HG02973 (cell line): ENCODE data around the gene TMED10.
A peak's percentile ranks its signal among the peaks of the same experiment; 100 is the strongest.
"Not testable (repeated sequence)": the region's sequence is repeated elsewhere in the genome, so short reads cannot be mapped to it uniquely, and the experiment has no call there.

Experiments used
- ATAC-seq: cut with Tn5 transposase; IDR thresholded peaks from one replicate; pipeline ENCODE4 v1.9.1; 2021; ENCODE audit warnings: moderate library complexity; ENCODE audit not compliant: unreplicated experiment

TMED10 gene

DNA sequence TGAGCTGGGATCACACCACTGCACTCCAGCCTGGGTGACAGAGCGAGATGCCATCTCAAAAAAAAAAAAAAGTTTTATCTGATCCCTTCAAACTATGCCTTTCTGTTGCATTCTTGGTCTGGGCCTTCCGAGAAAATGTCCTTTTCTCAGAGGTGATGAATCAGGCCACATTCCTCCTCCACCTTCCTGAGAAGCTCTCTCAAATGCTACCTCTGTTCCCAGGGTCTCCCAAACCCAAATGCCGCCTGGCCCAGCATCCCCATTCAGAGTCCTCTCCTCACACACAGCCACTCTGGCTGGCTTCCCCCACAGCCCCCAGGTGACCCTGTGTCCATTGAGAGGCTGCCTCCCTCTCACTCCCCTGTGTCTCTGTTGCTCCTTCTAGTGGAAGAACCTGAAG lies 19.7 kb upstream of the TMED10 start:
- no peak for ATAC-seq

DNA sequence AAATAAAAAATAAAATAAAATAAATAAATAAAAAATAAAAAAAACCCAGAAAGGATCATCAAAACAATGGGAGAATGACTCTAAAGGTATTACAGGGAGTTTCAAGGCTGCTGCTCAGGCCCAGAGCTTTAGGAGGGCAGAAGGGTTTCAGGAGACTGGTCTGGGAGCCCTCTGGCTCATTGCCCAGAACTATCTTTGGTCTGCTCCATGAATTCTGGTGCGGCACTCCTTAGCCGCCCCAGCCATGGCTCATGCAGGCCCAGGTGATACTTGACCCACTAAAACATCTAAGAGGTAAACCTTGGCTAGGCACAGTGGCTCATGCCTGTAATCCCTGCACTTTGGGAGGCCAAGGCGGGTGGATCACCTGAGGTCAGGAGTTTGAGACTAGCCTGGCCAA lies 14.7 kb upstream of the TMED10 start:
- ATAC-seq, result no peak

DNA sequence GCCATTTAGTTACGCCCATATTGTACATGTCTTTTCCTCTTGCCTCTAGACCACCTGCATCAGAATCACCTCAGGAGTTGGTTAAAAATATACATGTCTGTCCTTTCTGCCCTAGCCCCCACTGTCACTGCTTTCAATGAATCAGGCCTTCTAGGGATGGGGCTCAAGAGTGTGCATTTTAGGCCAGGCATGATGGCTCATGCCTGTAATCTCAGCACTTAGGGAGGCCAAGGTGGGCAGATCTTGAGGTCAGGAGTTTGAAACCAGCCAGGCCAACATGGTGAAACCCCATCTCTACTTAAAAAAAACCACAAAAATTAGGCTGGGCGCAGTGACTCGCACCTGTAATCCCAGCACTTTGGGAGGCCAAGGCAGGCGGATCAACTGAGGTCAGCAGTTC lies 13.6 kb upstream of the TMED10 start:
- no peak for ATAC-seq

DNA sequence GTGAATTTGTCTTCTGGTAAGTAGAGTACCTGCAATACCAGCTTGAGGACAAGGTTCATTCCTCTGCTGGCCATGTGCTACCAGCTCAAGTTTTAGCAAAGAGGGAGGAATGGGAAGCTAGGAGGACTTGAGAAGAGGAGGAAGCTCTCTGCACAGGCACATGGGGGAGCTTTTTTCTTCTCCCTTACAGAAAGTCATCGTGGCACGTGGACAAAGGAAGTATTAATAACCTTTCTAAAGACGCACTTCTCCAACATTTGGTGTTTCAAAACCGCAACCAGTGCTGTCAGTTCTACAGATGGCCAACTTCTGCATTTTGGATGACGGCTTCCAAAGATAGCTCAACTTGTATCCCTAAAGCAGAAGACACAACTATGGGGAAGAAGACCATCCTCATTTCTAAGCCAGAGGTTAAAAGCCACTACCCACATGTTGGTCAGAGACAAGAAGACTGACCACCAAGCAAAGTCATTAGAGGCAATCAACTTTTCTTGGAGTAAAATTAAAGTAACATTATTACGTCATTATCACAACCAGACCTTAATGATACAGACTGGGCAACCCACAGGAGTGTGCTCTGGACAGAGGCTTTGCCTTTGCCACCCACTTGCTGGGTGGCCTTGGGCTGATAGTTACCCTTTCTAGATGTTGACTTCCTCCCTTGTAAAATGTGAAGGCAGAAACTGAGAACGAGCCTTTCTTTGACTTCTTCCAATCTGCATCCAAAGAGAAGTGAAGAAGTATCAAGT lies 12.3 kb upstream of the TMED10 start:
- ATAC-seq, result no peak

DNA sequence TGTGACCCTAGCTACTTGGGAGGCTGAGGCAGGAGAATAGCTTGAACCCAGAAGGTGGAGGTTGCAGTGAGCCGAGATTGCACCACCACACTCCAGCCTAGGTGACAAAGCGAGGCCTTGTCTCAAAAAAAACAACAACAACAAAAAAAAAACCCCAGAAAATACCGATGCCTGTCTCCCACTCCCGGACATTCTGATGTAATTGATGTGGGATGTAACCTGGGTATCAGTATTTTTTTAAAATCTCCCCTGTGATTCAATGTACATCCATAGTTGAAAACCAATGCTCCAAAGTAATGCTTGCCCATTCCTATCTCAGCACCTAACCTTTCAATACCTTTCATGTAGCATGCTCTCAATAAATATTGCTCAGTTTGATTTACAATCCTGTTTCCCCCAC lies 11.7 kb upstream of the TMED10 start:
- ATAC-seq, result no peak

DNA sequence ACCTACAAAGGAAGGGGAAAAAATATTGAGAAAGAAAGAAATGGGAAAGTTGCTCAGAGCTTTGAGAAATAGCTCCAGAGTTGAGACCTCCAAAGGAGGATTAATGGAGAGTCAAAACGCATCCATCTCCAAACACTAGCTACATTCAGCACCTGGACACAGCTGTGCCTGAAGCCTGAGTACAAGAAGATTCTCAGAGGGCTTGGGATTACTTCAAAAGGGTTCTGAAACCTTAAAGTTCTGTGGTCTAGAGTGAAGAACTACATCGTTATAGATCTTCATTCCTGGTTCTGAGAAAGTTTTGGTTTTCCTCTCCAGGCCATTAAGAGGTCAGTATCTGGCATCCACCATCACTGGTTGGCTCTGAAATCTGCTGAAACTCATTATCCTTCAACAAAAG lies 10.5 kb upstream of the TMED10 start:
- no peak for ATAC-seq

DNA sequence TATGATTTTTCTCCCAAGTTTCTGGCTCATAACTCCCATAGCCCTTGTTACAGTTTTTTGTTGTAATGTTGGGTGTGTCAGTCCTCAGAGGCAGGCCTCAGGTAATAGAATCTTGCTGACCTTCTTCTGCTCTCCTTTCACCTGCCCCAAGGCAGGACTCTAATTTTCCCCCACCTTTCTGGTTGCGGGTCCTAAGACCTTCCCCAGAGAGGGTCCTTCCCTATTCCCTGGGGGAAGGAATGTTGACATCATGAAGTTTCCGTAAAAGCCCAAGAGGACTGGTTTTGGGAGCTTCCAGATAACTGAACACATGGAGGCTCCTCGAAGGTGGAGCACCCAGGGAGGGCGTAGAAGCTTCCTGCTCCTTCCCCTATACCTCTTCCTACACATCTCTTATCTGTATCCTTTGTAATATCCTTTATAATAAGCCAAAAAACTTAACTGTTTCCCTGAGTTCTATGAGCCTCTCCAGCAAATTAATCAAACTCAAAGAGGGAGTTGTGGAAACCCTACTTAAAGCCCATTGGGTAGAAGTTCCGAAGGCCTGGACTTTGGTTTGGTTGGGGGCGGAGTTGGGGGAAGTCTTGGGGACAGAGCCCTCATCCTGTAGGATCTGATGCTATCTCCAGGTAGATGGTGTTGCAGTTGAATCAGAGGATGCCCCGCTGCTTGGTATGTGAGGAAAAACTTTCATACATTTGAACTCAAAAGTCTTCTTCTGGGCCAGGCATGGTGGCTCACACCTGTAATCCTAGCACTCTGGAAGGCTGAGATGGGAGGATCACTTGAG lies 9.0 kb upstream of the TMED10 start:
- no peak for ATAC-seq

DNA sequence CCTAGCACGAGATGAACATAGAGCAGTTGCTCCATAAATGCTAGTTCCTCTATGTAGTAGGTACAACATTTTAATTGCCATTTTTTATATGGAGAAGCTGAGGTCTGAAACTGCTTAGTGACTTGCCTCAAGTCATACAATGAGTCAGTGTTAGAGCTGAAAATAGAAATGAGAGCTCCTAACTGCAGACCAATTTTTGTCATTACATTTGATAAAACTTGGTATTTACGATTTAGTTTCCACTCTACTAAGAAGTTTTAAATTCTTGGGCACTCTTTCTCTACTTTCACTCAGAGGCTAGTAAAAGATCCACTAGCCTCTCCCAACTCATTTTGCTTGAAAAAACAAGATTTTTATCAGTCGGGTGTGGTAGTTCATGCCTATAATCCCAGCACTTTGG lies 8.1 kb upstream of the TMED10 start:
- no peak for ATAC-seq

DNA sequence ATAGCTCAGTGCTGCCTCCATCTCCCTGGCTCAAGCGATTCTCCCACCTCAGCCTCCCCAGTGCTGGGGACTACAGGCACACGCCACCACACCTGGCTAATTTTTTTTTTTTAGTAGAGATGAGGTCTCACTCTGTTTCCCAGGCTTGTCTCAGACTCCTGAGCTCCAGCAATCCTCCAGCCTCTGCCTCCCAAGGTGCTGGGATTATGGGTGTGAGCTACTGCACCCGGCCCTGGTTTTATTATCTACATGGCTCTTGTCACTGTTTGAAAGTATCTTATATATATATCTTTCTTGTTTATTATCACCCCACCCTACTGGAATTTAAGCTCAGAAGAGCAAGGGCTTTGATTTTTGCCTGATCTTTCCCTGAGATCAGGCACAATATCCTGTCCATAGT lies 7.6 kb upstream of the TMED10 start:
- no peak for ATAC-seq

DNA sequence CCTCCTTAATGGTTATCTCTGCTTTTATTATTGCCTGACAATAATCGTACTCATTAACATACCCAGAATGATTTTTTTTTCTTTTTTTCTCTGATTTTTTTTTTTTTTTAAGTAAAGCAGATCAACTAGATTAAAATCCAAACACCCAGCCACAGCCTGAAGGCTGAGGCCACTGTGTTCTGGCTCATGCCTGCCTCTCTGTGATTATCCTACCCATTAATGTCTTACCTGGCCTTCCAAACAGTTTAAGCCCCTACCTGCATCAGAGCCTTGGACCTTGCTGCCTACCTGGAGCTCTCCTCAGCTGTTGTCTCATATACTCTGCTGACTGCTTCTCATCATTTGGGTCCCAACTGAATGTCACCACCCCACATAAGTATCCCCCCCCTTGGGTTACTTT lies 6.8 kb upstream of the TMED10 start:
- ATAC-seq, result no peak

DNA sequence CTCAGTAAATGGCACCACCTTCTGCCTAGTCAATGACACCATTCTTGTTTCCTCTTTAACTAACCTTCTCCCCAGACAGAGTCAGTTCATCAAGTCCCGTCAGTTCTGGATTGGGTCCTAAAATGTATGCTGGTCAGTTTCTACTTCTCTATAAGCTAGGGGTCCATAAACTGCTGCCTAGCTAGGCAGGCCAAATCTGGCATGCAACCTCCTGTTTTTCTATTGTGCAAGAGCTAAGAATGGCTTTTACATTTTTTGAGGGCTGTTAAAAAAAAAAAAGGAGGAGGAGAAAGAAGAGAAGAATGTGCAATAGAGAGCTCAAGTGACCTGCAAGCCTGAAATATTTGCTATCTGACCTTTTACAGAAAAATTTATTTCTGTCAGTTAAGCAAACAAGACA lies 6.4 kb upstream of the TMED10 start:
- no peak for ATAC-seq

DNA sequence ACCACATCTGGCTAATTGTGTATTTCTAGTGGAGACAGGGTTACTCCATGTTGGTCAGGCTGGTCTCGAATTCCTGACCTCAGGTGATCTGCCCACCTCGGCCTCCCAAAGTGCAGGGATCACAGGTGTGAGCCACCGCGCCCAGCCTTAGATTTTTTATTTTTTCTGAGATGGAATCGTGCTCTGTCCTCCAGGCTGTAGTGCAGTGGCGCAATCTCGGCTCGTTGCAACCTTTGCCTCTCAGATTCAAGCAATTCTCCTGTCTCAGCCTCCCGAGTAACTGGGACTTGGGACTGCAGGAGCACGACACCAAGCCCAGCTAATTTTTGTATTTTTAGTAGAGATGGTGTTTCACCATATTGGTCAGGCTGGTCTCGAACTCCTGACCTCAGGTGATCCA lies 5.8 kb upstream of the TMED10 start:
- ATAC-seq, result not testable (repeated sequence)

DNA sequence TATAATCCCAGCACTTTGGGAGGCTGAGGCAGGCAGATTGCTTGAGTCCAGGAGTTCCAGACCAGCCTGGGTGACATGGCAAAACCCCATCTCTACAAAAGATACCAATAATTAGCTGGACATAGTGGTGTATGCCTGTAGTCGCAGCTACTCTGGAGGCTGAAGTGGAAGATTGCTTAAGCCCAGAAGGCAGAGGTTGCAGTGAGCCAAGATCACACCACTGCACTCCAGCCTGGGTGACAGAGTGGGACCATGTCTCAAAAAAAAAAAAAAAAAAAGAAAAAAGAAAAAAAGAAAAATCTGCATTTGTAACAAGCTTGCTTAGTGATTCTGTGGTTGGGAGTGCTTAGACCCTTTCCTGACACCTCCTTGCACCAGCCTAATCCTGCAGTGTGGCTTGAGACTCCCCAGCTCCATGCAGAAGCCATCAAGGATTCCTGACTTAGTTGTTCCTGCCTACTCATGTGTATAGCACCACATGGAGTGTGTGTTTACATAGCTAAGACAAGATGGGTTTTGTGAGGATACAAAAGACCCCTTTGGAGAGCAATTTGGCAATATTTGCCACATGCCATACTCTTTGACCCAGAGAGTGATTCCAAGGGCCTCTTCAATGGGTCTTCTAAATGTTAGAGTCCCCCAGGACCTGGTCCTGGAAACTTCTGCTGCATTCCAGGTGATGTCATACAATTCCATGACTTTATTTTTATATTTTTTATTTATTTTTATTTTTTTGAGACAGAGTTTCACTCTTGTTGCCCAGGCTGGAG lies 5.1 kb upstream of the TMED10 start:
- ATAC-seq, result no peak

DNA sequence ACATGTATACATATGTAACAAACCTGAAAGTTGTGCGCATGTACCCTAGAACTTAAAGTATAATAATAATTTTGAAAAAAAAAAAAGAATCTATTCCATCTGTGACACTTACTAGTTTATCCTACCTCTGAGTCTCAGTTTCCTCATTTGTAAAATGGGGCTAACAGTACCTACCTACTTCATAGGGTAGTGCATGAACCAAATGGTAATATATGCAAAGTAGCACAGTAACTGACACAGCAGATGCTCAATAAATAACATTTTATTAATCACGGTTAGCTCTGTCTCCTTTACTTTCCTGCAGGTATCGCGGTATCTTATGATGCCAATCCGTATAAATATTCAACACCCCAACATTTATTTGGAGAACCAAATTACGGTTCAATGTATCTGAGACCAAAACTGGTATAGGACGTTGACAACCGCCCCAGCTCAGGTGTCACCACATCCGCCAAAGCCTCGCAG lies 703 bp downstream of the TMED10 start:
- peak; percentile 27 for ATAC-seq

DNA sequence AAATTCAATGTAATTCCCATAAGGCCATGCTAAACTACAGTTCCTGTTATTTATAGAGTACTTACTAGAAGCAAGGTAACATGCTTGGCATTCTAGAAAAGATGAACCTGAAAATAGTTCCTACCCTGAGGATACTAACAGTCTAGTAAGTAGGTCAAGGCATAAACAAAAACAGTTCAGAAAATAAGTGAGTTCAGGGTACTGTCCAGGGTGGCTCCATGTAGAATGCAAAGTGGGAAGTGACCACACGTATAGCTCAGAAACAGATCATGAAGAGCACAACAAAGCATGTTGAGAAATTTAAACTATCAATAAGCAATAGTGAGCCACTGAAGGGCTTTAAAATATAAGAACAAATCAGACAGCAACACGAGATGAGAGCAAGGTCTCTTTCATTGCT lies 2.3 kb downstream of the TMED10 start:
- no peak for ATAC-seq

DNA sequence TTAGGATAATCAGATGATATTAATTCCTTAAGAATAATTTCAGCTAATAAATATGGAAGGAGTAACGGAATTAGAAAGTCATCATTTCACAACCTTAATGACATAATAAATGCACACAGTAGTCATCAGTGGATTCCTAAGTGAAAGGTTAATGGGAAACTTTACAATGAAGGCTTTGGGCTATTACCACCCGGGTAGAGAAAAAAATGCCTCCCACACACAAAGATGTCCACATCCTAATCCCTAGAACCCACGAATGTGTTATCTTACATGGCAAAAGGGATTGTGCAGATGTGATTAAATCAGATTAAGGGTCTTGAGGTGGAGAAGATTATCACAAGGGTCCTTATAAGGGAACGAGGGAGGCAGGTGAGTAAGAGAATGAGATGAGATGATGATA lies 5.6 kb downstream of the TMED10 start:
- ATAC-seq, result no peak

DNA sequence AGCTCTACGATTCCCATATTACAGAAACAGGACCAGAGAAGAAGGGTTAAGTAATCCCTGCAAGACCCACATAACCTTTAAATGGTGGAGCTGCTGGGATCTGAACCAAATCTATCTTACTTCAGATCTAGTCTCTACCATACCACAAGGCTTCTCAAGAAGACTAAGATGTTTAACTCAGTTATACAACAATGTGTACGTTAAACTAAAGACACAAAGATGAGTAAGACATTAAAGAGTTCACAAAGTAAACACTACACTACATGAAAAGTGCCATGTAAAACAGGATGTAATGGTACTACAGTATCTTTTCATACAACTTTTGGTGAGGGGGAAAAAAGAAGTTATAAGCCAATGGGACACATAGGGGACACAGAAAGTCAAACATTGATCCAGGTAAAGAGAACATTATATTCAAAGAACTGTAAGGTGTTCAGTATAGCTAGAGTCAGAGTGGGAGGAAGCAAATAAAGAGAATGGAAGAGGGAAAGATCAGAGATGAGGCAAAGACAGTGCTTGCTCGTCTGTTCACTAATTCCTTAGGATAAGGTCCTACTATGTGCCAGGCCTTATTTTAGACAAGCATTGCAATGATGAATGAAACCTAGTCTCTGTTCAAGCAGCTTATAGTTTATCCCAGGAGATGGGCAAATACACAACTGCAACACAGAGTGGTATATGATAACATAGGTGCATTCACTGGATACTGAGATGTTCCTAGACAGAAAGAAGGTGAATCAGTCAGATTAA lies 7.7 kb downstream of the TMED10 start:
- ATAC-seq, result no peak

DNA sequence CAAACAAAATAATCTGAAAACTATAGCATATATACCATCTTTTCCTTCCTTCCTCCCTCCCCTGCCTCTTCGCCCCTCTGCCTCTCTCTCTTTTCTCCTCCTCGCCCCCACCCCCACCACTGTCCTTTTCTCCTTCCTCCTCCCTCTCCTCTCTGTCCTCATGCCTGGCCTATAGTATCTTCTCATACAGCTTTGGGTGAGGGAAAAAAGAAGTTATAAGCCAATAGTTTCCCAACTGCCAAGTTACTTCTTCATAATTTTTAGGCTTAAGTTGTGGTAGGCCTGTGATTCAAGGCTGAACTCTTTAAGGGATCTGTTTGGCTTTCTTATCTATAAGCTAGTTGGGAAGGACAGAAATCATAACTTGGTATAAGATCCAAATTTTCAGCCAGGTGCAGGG lies 9.1 kb downstream of the TMED10 start:
- ATAC-seq, result no peak

DNA sequence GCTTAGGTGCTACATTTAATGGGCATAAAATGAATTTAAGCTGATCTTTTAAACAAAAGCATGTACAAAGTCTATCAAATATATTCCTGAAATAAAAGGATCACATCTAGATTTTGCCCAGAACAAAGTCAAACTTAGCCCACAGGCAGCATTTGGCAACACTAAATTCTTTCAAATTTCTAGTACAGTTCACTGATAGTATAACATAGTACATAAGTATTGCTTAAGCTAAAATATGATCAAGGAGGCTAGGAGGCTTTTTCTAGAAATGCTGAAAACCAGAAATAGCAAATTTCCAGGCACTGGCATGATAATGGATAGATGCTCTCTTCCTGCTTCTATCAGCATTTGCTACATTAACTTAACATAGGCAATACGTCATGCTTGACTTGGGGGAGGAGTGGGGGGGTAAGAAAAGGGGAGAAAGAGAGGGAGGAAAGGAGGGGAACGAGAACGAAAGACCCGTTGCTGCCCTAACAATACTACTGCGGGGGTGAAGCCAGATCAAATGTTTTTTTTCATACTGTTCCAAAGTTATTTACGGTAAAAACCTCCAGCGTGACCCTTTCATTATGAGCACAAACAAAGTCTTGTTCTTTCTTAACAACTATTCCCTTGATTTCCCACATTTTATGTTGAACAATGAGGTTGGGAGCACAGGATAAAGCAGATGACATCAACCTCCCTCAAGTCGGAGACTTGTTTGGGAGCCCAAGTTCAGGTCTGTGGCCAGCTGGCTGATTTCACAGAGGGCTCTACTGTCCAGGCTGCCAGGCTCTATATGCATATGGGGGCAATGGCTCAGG lies 10.6 kb downstream of the TMED10 start:
- ATAC-seq, result no peak

DNA sequence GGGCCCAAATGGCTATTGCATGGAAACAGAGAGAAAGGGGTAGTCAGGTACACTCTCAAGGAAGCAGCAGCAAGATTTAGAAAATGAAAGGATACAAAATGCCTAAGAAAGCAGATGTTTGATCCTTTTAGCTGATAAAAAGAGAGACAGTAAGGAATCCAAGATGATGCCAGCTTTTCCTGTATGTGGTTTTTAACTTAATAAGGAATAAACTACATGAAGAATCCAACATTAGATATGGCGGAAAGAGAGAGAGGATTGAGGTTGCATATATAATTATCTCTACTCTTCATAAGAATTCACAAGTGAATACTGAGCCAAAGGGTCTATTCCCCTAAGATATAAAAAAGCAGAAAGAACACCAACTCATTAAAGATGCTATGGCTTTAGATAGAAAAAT lies 11.6 kb downstream of the TMED10 start:
- no peak for ATAC-seq
